HEK293 (cell line): ENCODE data around the gene GTF3C5.
"Not testable (repeated sequence)": the region's sequence is repeated elsewhere in the genome, so short reads cannot be mapped to it uniquely, and the experiment has no call there.

Experiments
- CTCF ChIA-PET: fragments of 350-600 bp; formaldehyde crosslinking; extraction: SDS; loops from one replicate; lab custom pipeline; 2021; ENCODE audit warnings: antibody characterized with exemption; lab: Yijun Ruan, JAX
- POLR2A ChIA-PET: fragments of 300-600 bp; formaldehyde crosslinking; extraction: SDS; loops from one replicate; lab custom pipeline; 2020; ENCODE audit warnings: antibody characterized with exemption, inconsistent platforms; lab: Yijun Ruan, JAX
- H3K27ac ChIP-seq: fragments of 200-500 bp; sonication (Bioruptor generic); 2 replicates; pipeline ENCODE4 v1.5.1; 2014; ENCODE audit warnings: low read depth, low read length, control low read depth, inconsistent platforms; ENCODE audit errors: extremely low read depth
- H3K36me3 ChIP-seq, 2 experiments: fragments of 200-500 bp in 1 of 2; sonication (Bioruptor generic) in 1 of 2; 1 replicate in 1 of 2; 2 replicates in 1 of 2; pipeline ENCODE4 v1.5.1; 2014 to 2017; ENCODE audit warnings: inconsistent platforms in 2 of 2, low read length in 2 of 2; ENCODE audit not compliant: control insufficient read depth in 2 of 2, insufficient read depth in 1 of 2
- H3K4me1 ChIP-seq: fragments of 200-500 bp; sonication (Bioruptor generic); 2 replicates; pipeline ENCODE4 v1.5.1; 2014; ENCODE audit warnings: mild to moderate bottlenecking, low read length, inconsistent platforms; ENCODE audit not compliant: control insufficient read depth, insufficient read depth
- H3K4me3 ChIP-seq: 2 replicates; pipeline ENCODE4 v1.5.1; 2011; ENCODE audit warnings: low read depth, mild to moderate bottlenecking, control low read depth, low read length, moderate library complexity
- H3K9me3 ChIP-seq: fragments of 200-500 bp; sonication (Bioruptor generic); 2 replicates; pipeline ENCODE4 v1.5.1; 2014; ENCODE audit warnings: low read depth, low read length, inconsistent platforms; ENCODE audit not compliant: control insufficient read depth, insufficient read depth
- BCL11A ChIP-seq: fragments of 450-650 bp; formaldehyde crosslinking; IDR thresholded peaks from 2 replicates; pipeline ENCODE4 v1.5.1; 2016; ENCODE audit warnings: low read depth, missing biosample characterization, missing genetic modification characterization
- GLI4 ChIP-seq: fragments of 450-650 bp; formaldehyde crosslinking; IDR thresholded peaks from 2 replicates; pipeline ENCODE4 v1.5.1; 2016; ENCODE audit warnings: missing biosample characterization, missing genetic modification characterization
- WT1 ChIP-seq: fragments of 450-650 bp; formaldehyde crosslinking; IDR thresholded peaks from 2 replicates; pipeline ENCODE4 v1.5.1; 2016; ENCODE audit warnings: missing biosample characterization, missing genetic modification characterization
- ZBTB11 ChIP-seq: fragments of 450-650 bp; formaldehyde crosslinking; conservative IDR thresholded peaks from 2 replicates; pipeline ENCODE4 v1.5.1; 2016; ENCODE audit warnings: low read depth, missing biosample characterization, missing genetic modification characterization
- ZNF2 ChIP-seq: fragments of 450-650 bp; formaldehyde crosslinking; IDR thresholded peaks from 2 replicates; pipeline ENCODE4 v1.5.1; 2016; ENCODE audit warnings: missing biosample characterization, missing genetic modification characterization
- ZNF560 ChIP-seq: fragments of 450-650 bp; formaldehyde crosslinking; IDR thresholded peaks from 2 replicates; pipeline ENCODE4 v1.5.1; 2017; ENCODE audit warnings: missing biosample characterization, missing genetic modification characterization, borderline replicate concordance
- ZNF624 ChIP-seq: fragments of 450-650 bp; formaldehyde crosslinking; IDR thresholded peaks from 2 replicates; pipeline ENCODE4 v1.5.1; 2017; ENCODE audit warnings: missing biosample characterization, missing genetic modification characterization
- ZNF654 ChIP-seq: fragments of 450-650 bp; formaldehyde crosslinking; IDR thresholded peaks from 2 replicates; pipeline ENCODE4 v1.5.1; 2016; ENCODE audit warnings: low read depth, missing biosample characterization, missing genetic modification characterization
- ZNF704 ChIP-seq: fragments of 450-650 bp; formaldehyde crosslinking; IDR thresholded peaks from 2 replicates; pipeline ENCODE4 v1.5.1; 2016; ENCODE audit warnings: missing biosample characterization, missing genetic modification characterization
- ZSCAN30 ChIP-seq: fragments of 450-650 bp; IDR thresholded peaks from 2 replicates; pipeline ENCODE4 v1.5.1; 2018; ENCODE audit warnings: missing biosample characterization, mild to moderate bottlenecking, missing genetic modification characterization, moderate library complexity
- TF ChIP-seq, protein P1 (sequence below): fragments of 450-650 bp; formaldehyde crosslinking; IDR thresholded peaks from 2 replicates; pipeline ENCODE4 v1.5.1; 2017; ENCODE audit warnings: missing biosample characterization, missing genetic modification characterization

GTF3C5 gene

GRCh38 chr9:133037775-133038515 lies 7.1 kb downstream of the GTF3C5 start:
- H3K4me1 ChIP-seq: no peaks in the 10 kb centered on the region
- no peak overlapping the region for H3K4me3 ChIP-seq
- CTCF ChIA-PET: interaction anchor here (0.6 to 9.6 kb wide), 4 partner anchors 11 to 337 kb away, joined by 3 to 117 read pairs (median 18); no protein-coding TSS in a partner anchor
- TF ChIP-seq GLI4 (tag by site-specific recombination): no peak
- TF ChIP-seq, protein P1, sequence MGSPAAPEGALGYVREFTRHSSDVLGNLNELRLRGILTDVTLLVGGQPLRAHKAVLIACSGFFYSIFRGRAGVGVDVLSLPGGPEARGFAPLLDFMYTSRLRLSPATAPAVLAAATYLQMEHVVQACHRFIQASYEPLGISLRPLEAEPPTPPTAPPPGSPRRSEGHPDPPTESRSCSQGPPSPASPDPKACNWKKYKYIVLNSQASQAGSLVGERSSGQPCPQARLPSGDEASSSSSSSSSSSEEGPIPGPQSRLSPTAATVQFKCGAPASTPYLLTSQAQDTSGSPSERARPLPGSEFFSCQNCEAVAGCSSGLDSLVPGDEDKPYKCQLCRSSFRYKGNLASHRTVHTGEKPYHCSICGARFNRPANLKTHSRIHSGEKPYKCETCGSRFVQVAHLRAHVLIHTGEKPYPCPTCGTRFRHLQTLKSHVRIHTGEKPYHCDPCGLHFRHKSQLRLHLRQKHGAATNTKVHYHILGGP (tag by site-specific recombination): no peak
- no peak for TF ChIP-seq ZNF704 (tag by site-specific recombination)
- TF ChIP-seq BCL11A (tag by site-specific recombination): no peak
- no peak for TF ChIP-seq ZNF560
- TF ChIP-seq, all 188 proteins: peak for 0
- H3K27ac ChIP-seq: no peak overlapping the region
- no peaks in the 10 kb centered on the region for H3K9me3 ChIP-seq
- POLR2A ChIA-PET: interaction anchor here (0.7 to 3.4 kb wide), 3 partner anchors 8 to 987 kb away, joined by 4 to 22 read pairs (median 5); partner anchors contain the start of gene GTF3C5
- peaks cover 0 to 61% of the 10 kb centered on the region in 2 experiments; a peak in 1 of 3 replicates for H3K36me3 ChIP-seq

DNA sequence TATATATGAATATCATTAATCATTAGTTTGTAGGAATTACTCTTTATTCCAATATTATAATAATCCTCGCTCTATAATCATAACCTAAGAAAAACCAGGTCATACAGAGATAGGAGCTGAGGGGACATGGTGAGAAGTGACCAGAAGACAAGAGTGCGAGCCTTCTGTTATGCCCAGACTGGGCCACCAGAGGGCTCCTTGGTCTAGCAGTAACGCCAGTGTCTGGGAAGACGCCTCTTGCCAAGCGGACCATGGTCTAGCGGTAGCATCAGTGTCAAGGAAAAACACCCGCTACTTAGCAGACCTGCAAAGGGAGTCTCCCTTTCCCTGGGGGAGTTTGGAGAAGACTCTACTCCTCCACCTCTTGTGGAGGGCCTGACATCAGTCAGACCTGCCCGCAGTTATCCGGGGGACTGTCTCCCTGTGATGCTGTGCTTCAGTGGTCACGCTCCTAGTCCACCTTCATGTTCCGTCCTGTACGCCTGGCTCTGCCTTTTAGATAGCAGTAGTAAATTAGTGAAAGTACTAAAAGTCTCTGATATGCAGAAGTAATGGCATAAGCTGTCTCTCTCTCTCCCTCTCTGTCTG lies 10.2 kb downstream of the GTF3C5 start:
- H3K36me3 ChIP-seq: peaks cover 5 to 70% of the 10 kb centered on the region in 2 experiments; a peak in 2 of 3 replicates
- POLR2A ChIA-PET: interaction anchor here (3.4 kb wide), 1 partner anchor 11 kb away, joined by 22 read pairs; the partner anchor contains the start of gene GTF3C5
- peak; percentile 58; the same call in 1 of the 2 replicates for TF ChIP-seq ZNF2 (tag by site-specific recombination)
- TF ChIP-seq ZSCAN30 (tag by site-specific recombination): peak; percentile 30; the same call in 1 of the 2 replicates
- peak; percentile 40 for TF ChIP-seq ZNF654 (tag by site-specific recombination)
- peak; percentile 21; the same call in 1 of the 2 replicates for TF ChIP-seq WT1 (tag by site-specific recombination)
- H3K27ac ChIP-seq, H3K4me1 ChIP-seq, H3K4me3 ChIP-seq, H3K9me3 ChIP-seq: not testable (repeated sequence)
- CTCF ChIA-PET: interaction anchor here (0.8 to 9.6 kb wide), 17 partner anchors 8 to 446 kb away, joined by 3 to 117 read pairs (median 4); partner anchors contain the start of gene GTF3C5

- H3K36me3 ChIP-seq: peaks cover 5 to 72% of the 10 kb centered on the region in 2 experiments
- no peak overlapping the region for H3K4me3 ChIP-seq
- H3K9me3 ChIP-seq: no peaks in the 10 kb centered on the region
- no peak overlapping the region for H3K27ac ChIP-seq
- TF ChIP-seq ZBTB11 (tag by site-specific recombination): no peak
- TF ChIP-seq ZNF624 (tag by site-specific recombination): no peak
- ChIA-PET CTCF (interaction anchor here (0.6 to 9.6 kb wide), 9 partner anchors 9 to 1852 kb away, joined by 3 to 117 read pairs (median 7); partner anchors contain the start of gene GTF3C5), POLR2A (interaction anchor here (1.5 kb wide), 1 partner anchor 11 kb away, joined by 6 read pairs; the partner anchor contains the start of gene GTF3C5)
- H3K4me1 ChIP-seq: no peaks in the 10 kb centered on the region
These were observed 11.2 kb downstream of the GTF3C5 start for GRCh38 chr9:133041958-133042357.
